Keratinocyte (primary cell): ENCODE data around the gene AIG1. TPM values are rescaled to one million over a fixed set of nuclear protein-coding genes. Genes with fewer than 3 reads are reported as not detected.

ENCODE experiments used
- DNase-seq: peaks from one replicate; pipeline ENCODE4 v3.0.0-alpha.2; 2011; ENCODE audit warnings: low read depth, missing footprints, low spot score
- FAIRE-seq: peaks from 2 replicates; lab custom pipeline; 2011; peaks lifted over from hg19 to GRCh38; lab: Jason Lieb, UNC
- H2AFZ ChIP-seq: 2 replicates; pipeline ENCODE4 v1.6.0; 2012; ENCODE audit warnings: low read length, control low read depth, inconsistent platforms; ENCODE audit not compliant: control insufficient read depth
- H3K27ac ChIP-seq: 2 replicates; pipeline ENCODE4 v1.5.1; 2011; ENCODE audit warnings: low read length; ENCODE audit not compliant: control insufficient read depth, insufficient read depth
- H3K27me3 ChIP-seq: 3 replicates; pipeline ENCODE4 v1.6.0; 2011; ENCODE audit warnings: low read length; ENCODE audit not compliant: control insufficient read depth, insufficient read depth; ENCODE audit errors: extremely low read depth
- H3K36me3 ChIP-seq, 2 experiments: 2 replicates in 1 of 2; 3 replicates in 1 of 2; pipeline ENCODE4 v1.5.1; 2011; ENCODE audit warnings: low read length in 2 of 2, mild to moderate bottlenecking in 1 of 2; ENCODE audit not compliant: control insufficient read depth in 2 of 2, insufficient read depth in 2 of 2; ENCODE audit errors: extremely low read depth in 1 of 2
- H3K4me1 ChIP-seq: 3 replicates; pipeline ENCODE4 v1.5.1; 2011; ENCODE audit warnings: low read length; ENCODE audit not compliant: control insufficient read depth, insufficient read depth; ENCODE audit errors: extremely low read depth
- H3K4me2 ChIP-seq: 3 replicates; pipeline ENCODE4 v1.6.0; 2011; ENCODE audit warnings: low read depth, low read length; ENCODE audit not compliant: control insufficient read depth, insufficient read depth; ENCODE audit errors: extremely low read depth
- H3K4me3 ChIP-seq, 3 experiments: fragments of 200-600 bp in 1 of 3; sonication (generic) in 1 of 3; 2 replicates in 2 of 3; 3 replicates in 1 of 3; pipeline ENCODE4 v1.5.1; 2011 to 2016; ENCODE audit warnings: low read length in 3 of 3, mild to moderate bottlenecking in 3 of 3, control low read depth in 2 of 3, inconsistent platforms in 1 of 3, low read depth in 1 of 3, mixed read lengths in 1 of 3, mixed run types in 1 of 3, moderate library complexity in 1 of 3; ENCODE audit not compliant: control insufficient read depth in 2 of 3, insufficient read depth in 2 of 3; ENCODE audit errors: extremely low read depth in 1 of 3
- H3K79me2 ChIP-seq: 2 replicates; pipeline ENCODE4 v1.6.0; 2012; ENCODE audit warnings: low read length; ENCODE audit not compliant: control insufficient read depth, insufficient read depth
- H3K9ac ChIP-seq: 3 replicates; pipeline ENCODE4 v1.6.0; 2011; ENCODE audit warnings: low read length; ENCODE audit not compliant: control insufficient read depth, insufficient read depth; ENCODE audit errors: extremely low read depth
- H3K9me1 ChIP-seq: 3 replicates; pipeline ENCODE4 v1.6.0; 2011; ENCODE audit warnings: low read length; ENCODE audit not compliant: control insufficient read depth, insufficient read depth; ENCODE audit errors: extremely low read depth
- H3K9me3 ChIP-seq: 2 replicates; pipeline ENCODE4 v1.5.1; 2012; ENCODE audit warnings: low read depth, low read length; ENCODE audit not compliant: control insufficient read depth
- H4K20me1 ChIP-seq: 3 replicates; pipeline ENCODE4 v1.6.0; 2011; ENCODE audit warnings: low read length; ENCODE audit not compliant: control insufficient read depth, insufficient read depth; ENCODE audit errors: extremely low read depth
- EZH2 ChIP-seq: IDR thresholded peaks from one replicate; pipeline ENCODE4 v1.6.1; 2012; ENCODE audit warnings: inconsistent platforms, mild to moderate bottlenecking, low read length, moderate library complexity
- dilution Hi-C: fragments of 300-500 bp; cut with MboI; formaldehyde crosslinking; loops from one replicate; pipeline ENCODE4 v1.7.0; 2020; ENCODE audit warnings: low sequenced_read_pairs; ENCODE audit not compliant: extremely low pct_ligation_motif_present
- polyA plus RNA-seq, 5 experiments: library from polyadenylated mRNA; depleted of rRNA in 3 of 5; stranded (reverse) in 3 of 5; stranded (forward) in 1 of 5; unstranded in 1 of 5; fragments of >200 nt; gene quantifications; 1 replicate in 1 of 5; 2 replicates in 3 of 5; 3 replicates in 1 of 5; pipeline versions ENCODE4 v1.2.1 to v1.2.3, GENCODE V29; 2011 to 2012; ENCODE audit warnings: missing spikeins in 2 of 5, low read depth in 1 of 5, low replicate concordance in 1 of 5
- TF ChIP-seq, protein P1 (sequence below), 3 experiments: IDR thresholded peaks in 1 of 3; conservative IDR thresholded peaks in 1 of 3; optimal IDR thresholded peaks in 1 of 3; 2 replicates in 2 of 3; 3 replicates in 1 of 3; pipeline versions ENCODE3 to v1.5.1; 2011; ENCODE audit warnings: low read length in 3 of 3, mild to moderate bottlenecking in 3 of 3, moderate library complexity in 2 of 3, control low read depth in 1 of 3, inconsistent platforms in 1 of 3; ENCODE audit not compliant: insufficient read depth in 2 of 3; ENCODE audit errors: extremely low read depth in 1 of 3

AIG1 gene
- polyA plus RNA-seq, 1 donor (not counting 4 experiments of a cell fraction or from before 2014, with no cell fraction given): 77.1 TPM

DNA sequence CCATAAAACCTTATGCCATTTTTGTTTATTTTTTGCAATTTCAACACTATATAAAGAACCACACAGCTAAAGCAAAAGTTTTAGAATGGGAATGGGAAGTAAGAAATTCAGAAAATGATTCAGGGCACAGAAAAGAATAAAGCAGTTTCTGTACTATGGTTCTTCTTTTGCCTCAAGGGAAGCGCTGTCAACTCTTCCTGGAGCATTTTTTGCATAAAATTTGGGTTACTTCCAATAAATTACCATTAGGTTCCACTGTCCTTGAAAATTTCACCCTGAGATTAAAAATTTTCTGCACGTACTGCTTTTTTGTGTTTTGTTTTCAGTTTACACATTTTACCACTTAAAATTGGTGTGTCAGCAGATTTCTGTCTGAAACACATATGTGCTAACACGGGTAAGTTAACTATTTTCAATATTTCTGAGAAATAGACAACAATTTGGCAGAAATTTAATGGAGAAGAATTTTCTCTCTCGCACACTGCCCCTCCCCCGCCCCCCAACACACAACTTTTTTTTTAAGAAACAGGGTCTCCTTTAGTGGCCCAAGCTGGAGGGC lies 310.2 kb downstream of the AIG1 start:
- Histone ChIP-seq H2AFZ (no peak overlapping the region), H3K27ac (no peak overlapping the region), H3K9ac (no peak overlapping the region), H3K9me1 (no peaks in the 10 kb centered on the region), H3K4me1 (no peaks in the 10 kb centered on the region), H3K36me3 (no peaks in the 10 kb centered on the region), H4K20me1 (no peaks in the 10 kb centered on the region), H3K79me2 (no peaks in the 10 kb centered on the region), H3K27me3 (no peaks in the 10 kb centered on the region), H3K4me2 (no peak overlapping the region), H3K9me3 (no peaks in the 10 kb centered on the region), H3K4me3 (no peak overlapping the region)
- FAIRE-seq (no peak), DNase-seq (no peak)
- TF ChIP-seq, protein P1, sequence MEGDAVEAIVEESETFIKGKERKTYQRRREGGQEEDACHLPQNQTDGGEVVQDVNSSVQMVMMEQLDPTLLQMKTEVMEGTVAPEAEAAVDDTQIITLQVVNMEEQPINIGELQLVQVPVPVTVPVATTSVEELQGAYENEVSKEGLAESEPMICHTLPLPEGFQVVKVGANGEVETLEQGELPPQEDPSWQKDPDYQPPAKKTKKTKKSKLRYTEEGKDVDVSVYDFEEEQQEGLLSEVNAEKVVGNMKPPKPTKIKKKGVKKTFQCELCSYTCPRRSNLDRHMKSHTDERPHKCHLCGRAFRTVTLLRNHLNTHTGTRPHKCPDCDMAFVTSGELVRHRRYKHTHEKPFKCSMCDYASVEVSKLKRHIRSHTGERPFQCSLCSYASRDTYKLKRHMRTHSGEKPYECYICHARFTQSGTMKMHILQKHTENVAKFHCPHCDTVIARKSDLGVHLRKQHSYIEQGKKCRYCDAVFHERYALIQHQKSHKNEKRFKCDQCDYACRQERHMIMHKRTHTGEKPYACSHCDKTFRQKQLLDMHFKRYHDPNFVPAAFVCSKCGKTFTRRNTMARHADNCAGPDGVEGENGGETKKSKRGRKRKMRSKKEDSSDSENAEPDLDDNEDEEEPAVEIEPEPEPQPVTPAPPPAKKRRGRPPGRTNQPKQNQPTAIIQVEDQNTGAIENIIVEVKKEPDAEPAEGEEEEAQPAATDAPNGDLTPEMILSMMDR (optimal IDR thresholded peaks at IDR 0.05 in 1 of 3, IDR thresholded peaks at IDR 0.05 in 1 of 3, conservative IDR thresholded peaks at IDR 0.05 in 1 of 3; ENCODE audit: extremely low read depth in 1 of 3, insufficient read depth in 2 of 3, low read length in 3 of 3): no peak
- TF ChIP-seq EZH2: no peak
- dilution Hi-C loops: no loop called here

DNA sequence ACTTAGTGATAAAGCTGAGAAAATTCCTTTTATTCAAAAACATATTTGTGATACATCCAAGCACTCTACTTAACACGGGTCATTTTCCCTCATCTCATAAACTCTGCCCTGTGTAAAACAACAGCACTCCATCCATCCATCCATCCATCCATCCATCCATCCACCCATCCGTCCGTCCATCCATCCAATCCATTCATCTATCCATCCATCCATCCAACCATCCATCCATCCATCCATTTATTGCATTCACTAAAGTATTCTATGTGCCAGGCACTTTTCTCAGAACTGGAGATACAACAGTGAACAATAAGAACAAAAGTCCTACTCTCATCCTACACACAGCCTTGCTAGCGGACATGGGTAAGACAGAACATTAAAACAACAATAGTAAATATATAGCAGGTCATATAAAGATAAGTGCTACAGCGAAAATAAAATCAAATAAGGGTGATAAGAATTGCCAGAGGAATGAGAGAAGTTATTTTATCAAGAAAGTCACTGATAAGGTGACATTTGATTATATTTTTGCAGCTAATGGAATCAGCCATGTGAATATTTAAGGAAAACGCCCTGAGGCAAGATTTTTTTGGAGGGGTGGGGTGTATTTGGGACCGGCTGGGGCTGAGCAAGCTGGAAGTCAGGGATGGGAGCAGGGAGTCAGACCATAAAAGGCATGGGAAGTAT lies 311.7 kb downstream of the AIG1 start:
- Histone ChIP-seq H3K4me1 (no peaks in the 10 kb centered on the region), H3K9me1 (no peaks in the 10 kb centered on the region), H3K4me3 (no peak overlapping the region), H3K79me2 (no peaks in the 10 kb centered on the region), H3K27ac (no peak overlapping the region), H3K9ac (no peak overlapping the region), H3K9me3 (no peaks in the 10 kb centered on the region), H3K4me2 (no peak overlapping the region), H3K36me3 (no peaks in the 10 kb centered on the region), H2AFZ (no peak overlapping the region), H3K27me3 (no peaks in the 10 kb centered on the region), H4K20me1 (no peaks in the 10 kb centered on the region)
- no peak for TF ChIP-seq EZH2
- TF ChIP-seq, protein P1 (optimal IDR thresholded peaks at IDR 0.05 in 1 of 3, IDR thresholded peaks at IDR 0.05 in 1 of 3, conservative IDR thresholded peaks at IDR 0.05 in 1 of 3; ENCODE audit: extremely low read depth in 1 of 3, insufficient read depth in 2 of 3, low read length in 3 of 3): no peak
- dilution Hi-C loops: no loop called here
- DNase-seq: no peak
- no peak for FAIRE-seq
